Upper lobe of left lung (tissue), 6 donors: ENCODE data around the gene CALB2. TPM values are rescaled to one million over a fixed set of nuclear protein-coding genes. Genes with fewer than 3 reads are reported as not detected.

Experiments used
- ATAC-seq, 2 donors: fragments of 200-7000 bp; cut with Tn5 transposase; one replicate each; pipeline ENCODE4 v1.9.1; 2022; ENCODE audit warnings: mild to moderate bottlenecking in 2 of 2, moderate library complexity in 2 of 2; ENCODE audit not compliant: low FRiP score in 2 of 2
- DNase-seq, 2 donors: peaks; one replicate each; pipeline ENCODE4 v3.0.0-alpha.2; 2019 to 2020
- H3K27ac ChIP-seq, 4 donors: fragments of 200-600 bp; sonication (generic); one replicate each; pipeline ENCODE4 v1.5.1; 2016 to 2019
- H3K27me3 ChIP-seq, 4 donors: fragments of 200-600 bp; sonication (generic); one replicate each; pipeline ENCODE4 v1.5.1; 2017 to 2019
- H3K36me3 ChIP-seq, 4 donors: fragments of 200-600 bp; sonication (generic); one replicate each; pipeline ENCODE4 v1.5.1; 2016 to 2019
- H3K4me1 ChIP-seq, 4 donors: fragments of 200-600 bp; sonication (generic); one replicate each; pipeline ENCODE4 v1.5.1; 2018 to 2019
- H3K4me3 ChIP-seq, 4 donors: fragments of 200-600 bp; sonication (generic); one replicate each; pipeline ENCODE4 v1.5.1; 2017 to 2019; ENCODE audit warnings: mild to moderate bottlenecking in 2 of 4, moderate library complexity in 1 of 4
- H3K9me3 ChIP-seq, 4 donors: fragments of 200-600 bp; sonication (generic); one replicate each; pipeline ENCODE4 v1.5.1; 2018 to 2019
- EP300 ChIP-seq, 4 donors: sonication (generic); formaldehyde crosslinking; IDR thresholded peaks; one replicate each; pipeline ENCODE4 v1.5.1; 2017; ENCODE audit warnings: antibody characterized with exemption in 4 of 4, control low read depth in 2 of 4
- POLR2A ChIP-seq, 4 donors: fragments of 450-650 bp; IDR thresholded peaks; one replicate each; pipeline ENCODE4 v1.5.1; 2016 to 2017; ENCODE audit warnings: antibody characterized with exemption in 4 of 4, mild to moderate bottlenecking in 2 of 4
- POLR2AphosphoS5 ChIP-seq, 2 donors: sonication (generic); formaldehyde crosslinking; IDR thresholded peaks; one replicate each; pipeline ENCODE4 v1.5.1; 2017; ENCODE audit warnings: antibody characterized with exemption in 2 of 2
- WGBS, 2 donors: methylation state at CpG; one replicate each; pipeline ENCODE4 v1.1.5; 2017 to 2018; 5-methylcytosine and 5-hydroxymethylcytosine counted together
- total RNA-seq, 6 donors: library from RNA; depleted of rRNA in 4 of 6; stranded (reverse); fragments of >200 nt in 4 of 6; gene quantifications; one replicate each; pipeline versions ENCODE4 v1.1.0 to v1.2.1, GENCODE V29; 2016 to 2021
- TF ChIP-seq, protein P1 (sequence below), 6 experiments: fragments of 450-650 bp in 4 of 6; fragments of 200-600 bp in 2 of 6; sonication (generic) in 2 of 6; IDR thresholded peaks; one replicate each; pipeline ENCODE4 v1.5.1; 2016 to 2019; ENCODE audit warnings: antibody characterized with exemption in 6 of 6
- donor health status: DM: no; HTN: no; CAD: no; lungs with moderate emphysema.
- donor health status: DM: no; HTN: yes; CAD: no; lungs with severe emphysema.

The CALB2 gene
- total RNA-seq, 6 donors from 2014 or later: 1.0 to 3.3 (median 2.3) TPM; not detected in 2

- Histone ChIP-seq H3K27me3 (no peaks in the 10 kb centered on the region), H3K9me3 (no peaks in the 10 kb centered on the region), H3K36me3 (no peaks in the 10 kb centered on the region), H3K27ac (no peak overlapping the region), H3K4me1 (no peaks in the 10 kb centered on the region), H3K4me3 (no peak overlapping the region)
- DNase-seq (no peak), ATAC-seq (peak in 1 of 2 donors; percentile 14)
- 63 to 66% methylated on average over 10 to 11 of the region's 11 CpGs for WGBS, 2 donors
- no peak for TF ChIP-seq EP300 (IDR thresholded peaks at IDR 0.05)
- TF ChIP-seq, protein P1, sequence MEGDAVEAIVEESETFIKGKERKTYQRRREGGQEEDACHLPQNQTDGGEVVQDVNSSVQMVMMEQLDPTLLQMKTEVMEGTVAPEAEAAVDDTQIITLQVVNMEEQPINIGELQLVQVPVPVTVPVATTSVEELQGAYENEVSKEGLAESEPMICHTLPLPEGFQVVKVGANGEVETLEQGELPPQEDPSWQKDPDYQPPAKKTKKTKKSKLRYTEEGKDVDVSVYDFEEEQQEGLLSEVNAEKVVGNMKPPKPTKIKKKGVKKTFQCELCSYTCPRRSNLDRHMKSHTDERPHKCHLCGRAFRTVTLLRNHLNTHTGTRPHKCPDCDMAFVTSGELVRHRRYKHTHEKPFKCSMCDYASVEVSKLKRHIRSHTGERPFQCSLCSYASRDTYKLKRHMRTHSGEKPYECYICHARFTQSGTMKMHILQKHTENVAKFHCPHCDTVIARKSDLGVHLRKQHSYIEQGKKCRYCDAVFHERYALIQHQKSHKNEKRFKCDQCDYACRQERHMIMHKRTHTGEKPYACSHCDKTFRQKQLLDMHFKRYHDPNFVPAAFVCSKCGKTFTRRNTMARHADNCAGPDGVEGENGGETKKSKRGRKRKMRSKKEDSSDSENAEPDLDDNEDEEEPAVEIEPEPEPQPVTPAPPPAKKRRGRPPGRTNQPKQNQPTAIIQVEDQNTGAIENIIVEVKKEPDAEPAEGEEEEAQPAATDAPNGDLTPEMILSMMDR (IDR thresholded peaks at IDR 0.05): no peak
- TF ChIP-seq POLR2A (IDR thresholded peaks at IDR 0.05): no peak
- no peak for TF ChIP-seq POLR2AphosphoS5 (IDR thresholded peaks at IDR 0.05)
Observed at GRCh38 chr16:71383054-71383773, 24.7 kb downstream of the CALB2 start.

DNA sequence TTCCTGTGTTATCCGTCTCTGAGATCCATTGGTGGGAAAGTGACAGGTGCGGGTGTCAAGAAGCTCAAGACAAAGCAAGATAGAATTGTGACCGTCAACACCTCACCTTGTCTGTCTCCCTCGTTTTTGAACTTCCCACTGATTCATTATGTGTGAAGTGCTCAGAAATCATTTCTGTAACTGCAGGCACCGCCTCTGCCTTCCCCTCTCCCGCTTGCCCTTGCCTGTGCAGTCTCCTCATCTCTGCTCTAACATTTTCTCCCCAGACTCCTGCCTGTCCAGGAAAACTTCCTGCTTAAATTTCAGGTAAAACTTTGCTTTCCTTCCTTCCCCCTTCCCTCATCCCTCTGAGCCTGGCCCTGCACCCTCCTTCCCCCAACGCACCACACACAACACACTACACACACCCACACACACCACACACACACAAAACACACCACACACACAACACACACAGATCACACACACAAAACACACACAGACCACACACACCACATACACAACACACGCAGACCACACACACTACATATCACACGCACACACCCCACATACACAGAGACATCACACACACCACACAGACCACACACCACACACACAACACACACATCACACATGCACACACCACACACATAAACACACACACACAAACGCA is 25.7 kb downstream of the CALB2 start:
- ATAC-seq: no peak
- no peaks in the 10 kb centered on the region for H3K4me1 ChIP-seq
- no peaks in the 10 kb centered on the region for H3K36me3 ChIP-seq
- H3K9me3 ChIP-seq: no peaks in the 10 kb centered on the region
- H3K4me3 ChIP-seq: no peak overlapping the region
- WGBS, 2 donors: 51% methylated on average over 10 of the region's 10 CpGs
- TF ChIP-seq EP300 (IDR thresholded peaks at IDR 0.05) (no peak), POLR2A (IDR thresholded peaks at IDR 0.05) (no peak), POLR2AphosphoS5 (IDR thresholded peaks at IDR 0.05) (no peak)
- TF ChIP-seq, protein P1 (IDR thresholded peaks at IDR 0.05): no peak
- DNase-seq: no peak
- H3K27ac ChIP-seq: no peak overlapping the region
- no peaks in the 10 kb centered on the region for H3K27me3 ChIP-seq

DNA sequence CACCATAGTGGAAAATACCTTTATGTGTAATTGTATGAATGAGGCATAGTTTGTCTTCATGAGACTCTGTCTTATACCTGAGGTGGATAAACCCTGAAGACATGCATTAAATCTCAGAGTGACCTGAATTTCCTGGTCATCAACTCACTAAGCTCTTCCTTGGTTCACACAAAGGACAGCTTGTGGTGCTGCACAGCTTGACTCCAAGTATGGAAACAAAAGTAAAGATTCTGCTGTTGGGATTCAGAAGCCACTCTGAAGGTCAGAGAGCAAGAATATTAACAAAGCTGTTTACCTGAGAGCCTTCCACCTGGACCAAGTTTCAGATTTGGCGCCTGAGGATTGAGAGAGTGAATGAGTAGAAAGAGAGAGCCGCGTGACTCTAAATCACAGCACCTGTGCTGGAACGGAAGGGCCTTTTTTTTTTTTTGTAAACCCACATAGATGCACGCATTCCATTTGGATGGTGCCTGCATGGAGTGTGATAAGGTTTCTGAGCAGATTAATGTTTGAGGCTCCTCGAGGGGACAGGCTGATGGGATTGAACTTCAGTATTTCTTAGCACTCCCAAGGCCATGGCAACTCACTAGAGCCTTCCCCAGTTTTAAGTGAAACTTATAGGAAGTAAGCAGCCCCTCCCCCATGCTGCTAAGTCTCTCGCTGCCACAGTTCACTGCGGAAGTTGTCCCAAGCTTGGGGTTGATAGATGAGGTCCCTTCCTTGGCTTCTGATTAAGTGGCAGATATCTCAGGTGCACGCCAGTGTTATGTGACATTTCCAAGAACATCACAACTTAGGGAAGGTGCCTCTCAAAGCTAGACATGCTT is 28.7 kb downstream of the CALB2 start:
- no peaks in the 10 kb centered on the region for H3K9me3 ChIP-seq
- H3K27ac ChIP-seq: no peak overlapping the region
- no peak for TF ChIP-seq EP300 (IDR thresholded peaks at IDR 0.05)
- H3K27me3 ChIP-seq: no peaks in the 10 kb centered on the region
- no peaks in the 10 kb centered on the region for H3K36me3 ChIP-seq
- no peak overlapping the region for H3K4me3 ChIP-seq
- DNase-seq (no peak), ATAC-seq (no peak)
- 9% methylated on average over 9 of the region's 9 CpGs for WGBS, 2 donors
- no peaks in the 10 kb centered on the region for H3K4me1 ChIP-seq

DNA sequence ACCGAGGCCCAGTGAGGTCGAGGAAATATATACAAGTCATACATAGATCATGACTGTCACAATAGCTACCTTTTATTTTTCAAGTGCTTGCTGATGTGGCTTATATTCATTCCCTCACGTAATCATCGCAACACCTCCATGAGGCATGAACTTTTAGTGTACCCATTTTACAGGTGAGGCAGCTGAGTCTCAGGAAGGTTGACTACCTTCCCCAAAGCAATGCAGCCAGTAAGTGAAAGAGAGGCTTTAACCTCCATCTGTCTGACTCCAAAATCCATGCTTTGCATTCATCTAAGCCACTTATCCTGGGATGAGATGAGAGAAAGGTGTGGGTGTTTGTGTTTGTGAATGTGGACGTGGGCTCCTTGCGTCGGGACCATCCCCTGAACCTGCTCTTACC is 30.8 kb downstream of the CALB2 start:
- 75 to 79% methylated on average over 7 of the region's 7 CpGs for WGBS, 2 donors
- no peak for TF ChIP-seq POLR2AphosphoS5 (IDR thresholded peaks at IDR 0.05)
- TF ChIP-seq EP300 (IDR thresholded peaks at IDR 0.05): no peak
- TF ChIP-seq POLR2A (IDR thresholded peaks at IDR 0.05): no peak
- TF ChIP-seq, protein P1 (IDR thresholded peaks at IDR 0.05): no peak
- DNase-seq: no peak
- no peak overlapping the region for H3K4me3 ChIP-seq
- H3K4me1 ChIP-seq: no peaks in the 10 kb centered on the region
- H3K27me3 ChIP-seq: no peaks in the 10 kb centered on the region
- H3K27ac ChIP-seq: no peak overlapping the region
- no peaks in the 10 kb centered on the region for H3K9me3 ChIP-seq
- no peak for ATAC-seq
- no peaks in the 10 kb centered on the region for H3K36me3 ChIP-seq

DNA sequence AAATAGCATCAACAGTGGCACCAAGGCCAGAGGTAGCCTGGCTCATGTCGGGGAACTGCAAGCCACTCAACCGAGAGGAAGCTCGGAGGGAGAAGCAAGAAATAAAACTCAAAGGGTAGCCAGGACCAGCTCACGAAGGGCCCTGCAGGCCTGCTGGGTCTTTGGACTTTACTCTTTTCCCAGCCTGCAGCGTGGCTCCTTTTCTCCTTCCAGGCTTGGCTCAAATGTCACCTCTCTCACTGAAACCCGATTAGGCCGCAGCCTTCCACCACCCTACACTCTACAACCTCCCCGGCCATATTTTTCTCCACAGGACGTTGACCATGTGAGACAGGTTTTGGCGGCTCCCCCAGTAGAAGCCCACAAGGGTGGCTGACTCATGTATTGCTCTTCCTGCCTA is 38.1 kb downstream of the CALB2 start:
- no peaks in the 10 kb centered on the region for H3K4me1 ChIP-seq
- DNase-seq (no peak), ATAC-seq (no peak)
- TF ChIP-seq POLR2A (IDR thresholded peaks at IDR 0.05) (no peak), POLR2AphosphoS5 (IDR thresholded peaks at IDR 0.05) (no peak), EP300 (IDR thresholded peaks at IDR 0.05) (no peak)
- TF ChIP-seq, protein P1 (IDR thresholded peaks at IDR 0.05): no peak
- H3K9me3 ChIP-seq: no peaks in the 10 kb centered on the region
- 66 to 73% methylated on average over 10 of the region's 10 CpGs for WGBS, 2 donors
- no peak overlapping the region for H3K4me3 ChIP-seq
- no peak overlapping the region for H3K27ac ChIP-seq
- H3K27me3 ChIP-seq: no peaks in the 10 kb centered on the region
- H3K36me3 ChIP-seq: no peaks in the 10 kb centered on the region
